HG03139 (cell line): ENCODE measurements around the gene STEAP4.
"Not testable (repeated sequence)": the region's sequence is repeated elsewhere in the genome, so short reads cannot be mapped to it uniquely, and the experiment has no call there.

Experiments used
- ATAC-seq: cut with Tn5 transposase; IDR thresholded peaks from one replicate; pipeline ENCODE4 v1.9.1; 2021; ENCODE audit not compliant: unreplicated experiment

STEAP4 gene

GRCh38 chr7:88269586-88269985 is 37.1 kb downstream of the STEAP4 start:
- no peak for ATAC-seq

GRCh38 chr7:88268858-88269257 is 37.8 kb downstream of the STEAP4 start:
- no peak for ATAC-seq

GRCh38 chr7:88268051-88268450 is 38.6 kb downstream of the STEAP4 start:
- ATAC-seq: no peak

GRCh38 chr7:88267421-88267820 is 39.3 kb downstream of the STEAP4 start:
- ATAC-seq: no peak

GRCh38 chr7:88264987-88265386 is 41.7 kb downstream of the STEAP4 start:
- not testable (repeated sequence) for ATAC-seq

DNA sequence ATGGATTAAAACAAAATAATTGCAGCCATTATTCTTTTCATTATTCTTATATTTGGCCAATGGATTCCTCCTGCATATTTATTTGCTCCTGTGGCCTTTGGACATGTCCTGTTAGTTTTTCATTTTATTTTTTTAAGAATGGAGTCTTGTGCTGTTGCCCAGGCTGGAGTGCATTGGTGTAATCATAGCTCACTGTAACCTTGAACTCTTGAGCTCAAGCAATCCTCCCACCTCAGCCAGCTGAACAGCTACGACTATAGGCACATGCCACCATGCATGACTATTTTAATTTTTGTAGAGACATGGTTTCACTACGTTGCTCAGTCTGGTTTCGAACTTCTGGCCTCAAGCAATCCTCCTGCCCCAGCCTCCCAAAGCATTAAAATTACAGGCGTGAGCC is 44.1 kb downstream of the STEAP4 start:
- no peak for ATAC-seq

- no peak for ATAC-seq
Observed at GRCh38 chr7:88260719-88261118, 46.0 kb downstream of the STEAP4 start.

DNA sequence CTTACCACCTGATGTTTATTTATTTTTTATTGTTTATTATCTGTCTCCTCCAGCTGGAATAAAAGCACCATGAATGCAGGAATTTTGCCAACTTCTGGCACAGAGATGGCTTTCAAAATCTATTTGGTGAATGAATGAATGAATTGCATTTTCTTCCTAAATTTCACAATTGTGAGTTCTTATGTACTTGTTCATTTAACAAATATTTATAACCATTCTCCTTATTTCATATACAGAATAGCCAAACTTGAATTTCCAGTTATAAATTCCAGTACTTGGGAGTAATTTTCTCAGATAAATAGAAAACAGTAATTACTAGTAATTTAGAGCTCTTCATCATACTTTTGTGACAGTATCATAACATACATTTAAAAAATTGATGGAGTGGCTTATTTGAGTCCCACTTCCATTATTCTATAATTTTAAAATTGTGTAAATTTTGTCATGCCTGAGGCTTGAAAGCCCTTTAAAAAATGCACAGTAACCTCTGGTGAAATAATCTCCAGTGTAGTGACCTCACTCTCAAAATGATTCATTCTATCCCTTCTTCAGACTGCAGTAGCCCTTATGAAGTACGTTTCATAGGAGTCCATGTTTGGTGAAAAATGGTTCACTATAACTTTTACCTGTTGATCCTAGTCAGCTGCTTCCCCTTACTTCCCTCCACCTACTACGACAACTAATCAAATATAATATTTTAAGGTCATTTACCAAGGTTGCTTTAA is 46.9 kb downstream of the STEAP4 start:
- ATAC-seq: no peak

DNA sequence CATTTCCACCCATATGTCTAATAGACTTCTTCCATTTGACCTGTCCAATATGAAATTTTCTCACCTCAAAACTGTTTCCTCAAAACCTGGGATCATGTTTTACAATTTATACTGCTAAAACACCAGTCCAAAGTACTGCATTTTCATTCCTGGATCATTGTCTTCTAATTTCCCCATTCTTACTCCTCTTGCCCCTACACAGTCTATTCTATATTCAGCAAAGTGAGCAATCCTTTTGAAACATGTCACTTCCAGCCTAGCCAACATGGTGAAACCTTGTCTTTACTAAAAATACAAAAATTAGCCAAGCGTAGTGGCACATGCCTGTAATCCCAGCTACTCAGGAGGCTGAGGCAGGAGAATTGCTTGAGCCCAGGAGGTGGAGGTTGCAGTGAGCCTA is 48.4 kb downstream of the STEAP4 start:
- not testable (repeated sequence) for ATAC-seq

DNA sequence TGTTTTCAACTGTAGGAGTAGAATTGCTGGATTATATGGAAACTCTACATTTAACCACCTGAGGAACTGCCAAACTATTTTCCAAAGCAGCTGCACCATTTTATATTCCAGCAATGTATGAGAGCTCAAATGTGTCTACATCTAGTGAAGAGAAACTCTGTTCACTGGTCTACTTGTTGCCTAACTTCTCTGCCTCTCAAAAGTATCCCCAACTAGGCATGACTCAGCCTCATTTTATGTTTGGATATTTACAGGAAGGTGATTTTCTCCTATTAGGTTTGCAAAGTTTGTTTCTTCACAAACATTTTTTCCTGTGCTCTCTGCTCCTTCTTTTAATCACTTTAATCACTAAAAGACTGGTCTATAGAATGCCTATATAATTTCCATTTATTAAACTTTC is 49.8 kb downstream of the STEAP4 start:
- no peak for ATAC-seq

GRCh38 chr7:88254721-88255424 is 51.8 kb downstream of the STEAP4 start:
- ATAC-seq: no peak

DNA sequence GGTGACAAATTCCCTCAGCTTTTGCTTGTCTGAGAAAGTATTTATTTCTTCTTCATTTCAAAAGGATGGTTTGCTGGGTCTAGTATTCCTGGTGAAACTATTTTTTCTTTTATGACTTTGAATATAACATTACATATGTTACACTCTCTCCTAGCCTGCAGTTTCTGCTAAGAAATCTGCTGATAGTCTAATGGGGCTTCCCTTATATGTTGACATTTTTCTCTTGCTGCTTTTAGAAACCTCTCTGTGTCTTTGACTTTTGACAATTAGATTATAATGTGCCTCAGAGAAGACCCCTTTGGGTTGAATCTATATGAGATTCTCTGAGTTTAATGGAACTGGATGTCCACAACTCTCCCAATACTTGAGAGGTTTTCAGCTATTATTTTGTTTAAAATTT is 53.1 kb downstream of the STEAP4 start:
- no peak for ATAC-seq

GRCh38 chr7:88244258-88244657 is 62.4 kb downstream of the STEAP4 start:
- no peak for ATAC-seq

DNA sequence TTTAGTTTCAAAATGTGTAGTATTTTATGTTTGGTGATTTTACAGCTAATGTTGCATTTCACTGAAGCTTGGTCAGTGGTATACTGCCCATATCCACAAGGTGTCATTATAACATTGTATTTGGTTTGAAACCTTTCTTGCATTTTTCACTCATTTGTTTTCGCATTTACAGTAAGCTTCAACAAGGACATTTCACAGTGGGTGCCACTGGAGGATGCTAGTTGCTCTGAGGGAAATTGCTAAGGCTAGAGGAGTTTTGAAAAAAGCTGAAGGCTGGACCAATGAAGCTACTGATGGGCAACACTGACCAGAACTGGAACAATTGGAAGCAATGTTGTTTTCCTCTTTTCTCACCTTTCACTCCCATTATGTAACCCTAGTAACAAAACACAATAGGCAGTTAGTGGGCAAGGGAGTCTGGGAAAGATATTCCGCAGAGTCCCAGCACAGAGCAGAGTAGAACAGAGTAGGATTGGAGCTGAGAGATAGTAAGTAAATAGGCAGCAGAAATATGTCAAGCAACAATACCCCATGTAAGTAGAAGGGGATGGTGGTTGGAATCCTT is 63.3 kb downstream of the STEAP4 start:
- no peak for ATAC-seq

DNA sequence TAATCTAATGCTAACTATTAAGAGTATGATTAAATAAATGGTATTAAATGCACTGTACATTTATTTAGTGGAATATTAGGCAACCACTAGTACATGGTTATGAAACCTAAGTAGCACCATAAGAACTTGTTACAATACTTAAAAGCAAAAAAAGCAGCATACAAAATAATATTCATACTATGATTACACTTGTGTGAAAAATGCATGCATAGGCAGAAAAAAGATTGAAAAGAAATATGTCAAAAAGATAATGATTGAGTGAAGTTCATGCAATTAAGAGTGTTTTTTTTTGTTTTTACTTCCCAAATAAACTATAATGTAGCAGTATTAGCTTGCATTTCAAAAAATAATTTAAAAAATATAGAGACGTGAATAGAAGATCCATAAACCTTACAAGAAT is 66.8 kb downstream of the STEAP4 start:
- no peak for ATAC-seq

- no peak for ATAC-seq
Observed at GRCh38 chr7:88233828-88234227, 72.9 kb downstream of the STEAP4 start.

DNA sequence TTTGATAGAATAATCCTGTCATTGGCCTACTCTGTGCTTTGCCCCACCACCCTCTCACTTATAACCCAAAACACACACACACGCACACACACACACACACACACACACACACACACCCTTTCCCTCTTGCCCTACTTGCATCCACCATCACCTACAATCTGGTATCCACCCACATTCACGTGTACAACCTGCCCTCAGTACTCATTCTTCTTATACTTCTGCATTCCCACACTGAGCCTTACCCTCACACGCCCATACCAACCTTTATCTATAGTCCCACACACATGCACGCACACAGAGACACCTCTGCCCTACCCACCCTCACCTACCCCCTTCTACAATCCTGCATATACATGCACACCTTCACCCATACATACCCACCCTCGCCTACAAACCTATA is 76.0 kb downstream of the STEAP4 start:
- no peak for ATAC-seq

DNA sequence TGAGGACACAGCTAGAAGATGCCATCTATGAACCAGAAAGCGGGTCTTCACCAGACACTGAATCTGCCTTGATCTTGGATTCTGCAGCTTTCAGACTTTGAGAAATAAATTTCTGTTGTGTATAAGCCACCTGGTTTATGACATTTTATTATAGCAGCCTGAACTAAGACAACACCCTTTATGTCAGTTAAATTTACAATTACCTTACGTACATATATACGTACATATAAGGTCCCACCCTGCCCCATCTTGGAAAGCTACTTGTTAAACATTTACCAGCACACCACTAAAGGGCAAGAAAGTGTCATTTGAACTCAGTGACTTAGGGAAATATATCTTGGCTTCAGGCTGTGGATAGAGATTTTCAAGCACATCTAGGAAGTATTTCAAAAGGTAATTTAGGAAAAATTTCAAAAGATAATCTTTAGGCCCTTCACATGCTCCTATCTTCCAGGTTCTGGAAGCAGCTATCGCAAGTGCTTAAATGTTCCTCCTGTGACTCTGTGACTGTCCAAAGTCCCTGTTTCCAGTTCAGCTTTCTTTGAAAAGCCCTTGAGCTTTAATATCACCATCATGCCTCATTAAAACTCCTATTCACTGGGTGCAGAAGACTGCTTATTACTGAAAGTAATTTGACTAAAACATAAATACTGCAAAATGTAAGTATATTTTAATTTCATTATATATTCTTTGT is 77.2 kb downstream of the STEAP4 start:
- no peak for ATAC-seq

- no peak for ATAC-seq
Observed at GRCh38 chr7:88226886-88227516, 79.7 kb downstream of the STEAP4 start.

- no peak for ATAC-seq
Observed at GRCh38 chr7:88226201-88226600, 80.5 kb downstream of the STEAP4 start.

DNA sequence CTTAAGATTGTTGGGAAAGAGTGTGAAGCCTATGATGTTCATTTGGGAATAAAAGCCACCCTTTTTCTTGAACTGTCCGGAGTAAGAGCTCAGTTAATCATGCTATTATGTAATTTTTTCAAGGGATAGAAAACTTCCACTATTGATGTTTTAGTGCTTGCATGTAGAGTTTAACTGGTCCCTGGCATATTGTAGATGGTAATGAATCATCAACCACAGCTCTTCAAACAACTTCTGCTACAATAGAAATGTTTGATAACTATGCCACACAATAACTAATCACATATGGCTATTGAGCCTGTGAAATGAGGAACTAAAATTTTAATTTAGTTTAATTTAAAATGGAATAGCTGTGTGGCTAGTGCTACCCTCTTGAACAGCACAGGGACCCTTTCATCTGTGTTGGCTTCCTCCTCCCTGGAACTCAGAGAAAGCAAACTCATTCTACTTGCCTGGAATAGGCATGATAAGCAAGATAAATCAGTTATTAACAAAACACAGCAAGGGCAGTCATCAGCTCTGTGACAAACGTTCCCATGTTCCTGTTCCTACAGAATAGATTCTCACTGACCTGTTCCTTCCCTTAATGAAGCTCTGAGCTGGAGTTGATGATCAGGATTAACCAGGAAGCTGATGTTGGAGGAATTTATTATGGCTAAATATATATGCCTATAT is 82.0 kb downstream of the STEAP4 start:
- ATAC-seq: no peak
